IPS-18c (cell line): Measurements from ENCODE around the gene WFDC6.

Experiments
- H3K4me3 ChIP-seq: 2 replicates; pipeline ENCODE4 v1.7.0; 2013; ENCODE audit warnings: low read depth, mild to moderate bottlenecking, low read length, moderate library complexity; ENCODE audit not compliant: insufficient read depth
- H3K9me3 ChIP-seq: one replicate; pipeline ENCODE4 v1.6.1; 2013; ENCODE audit warnings: mild to moderate bottlenecking, low read length, moderate library complexity; ENCODE audit not compliant: control insufficient read depth, insufficient read depth

The WFDC6 gene

GRCh38 chr20:45496166-45496565 is 43.1 kb downstream of the WFDC6 start:
- no peaks in the 10 kb centered on the region for H3K9me3 ChIP-seq
- no peak overlapping the region for H3K4me3 ChIP-seq

DNA sequence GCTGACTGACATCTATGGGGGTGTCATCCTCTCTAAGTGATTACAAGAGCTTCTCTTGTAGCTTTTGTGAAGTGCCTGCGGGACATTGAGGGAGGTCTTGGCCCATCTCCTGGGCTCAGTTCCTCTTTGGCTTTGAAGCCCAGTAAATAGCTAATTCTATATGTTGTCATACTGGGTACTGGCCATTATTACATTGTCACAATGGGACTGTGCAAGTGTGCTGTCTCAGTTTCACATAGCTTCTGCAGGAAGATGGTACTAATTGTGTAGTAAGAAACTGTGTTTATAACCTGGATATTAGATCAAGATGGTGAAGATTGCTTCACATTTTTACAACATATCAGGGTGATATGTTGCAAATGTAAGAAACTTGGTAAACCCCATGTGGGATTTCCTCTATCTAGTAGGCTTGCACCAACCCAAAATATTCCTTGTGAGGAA is 43.8 kb downstream of the WFDC6 start:
- Histone ChIP-seq H3K4me3 (no peak overlapping the region), H3K9me3 (no peaks in the 10 kb centered on the region)

GRCh38 chr20:45489083-45489531 is 50.2 kb downstream of the WFDC6 start:
- Histone ChIP-seq H3K9me3 (no peaks in the 10 kb centered on the region), H3K4me3 (no peak overlapping the region)

DNA sequence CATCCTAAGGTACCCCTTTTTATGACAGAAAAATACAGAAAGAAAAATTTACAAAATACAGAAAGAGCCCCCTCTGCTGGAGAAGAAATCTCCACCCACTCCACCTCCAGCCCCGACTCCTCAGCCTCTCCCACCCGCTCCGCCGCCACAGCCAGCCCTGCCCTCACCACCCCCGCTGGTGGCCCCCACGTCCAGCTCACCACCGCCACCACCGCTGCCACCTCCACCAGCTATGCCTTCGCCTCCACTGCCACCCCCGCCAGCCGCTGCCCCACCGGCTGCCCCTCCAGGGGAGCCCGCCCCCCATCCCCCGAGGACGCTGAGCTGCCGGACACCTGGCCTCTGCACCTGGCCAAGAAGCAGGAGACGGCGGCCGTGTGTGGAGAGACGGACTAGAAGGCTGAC is 52.0 kb downstream of the WFDC6 start:
- no peaks in the 10 kb centered on the region for H3K9me3 ChIP-seq
- peak overlapping the region; percentile 28; the same call in 1 of the 2 replicates for H3K4me3 ChIP-seq

GRCh38 chr20:45485388-45485787 is 53.9 kb downstream of the WFDC6 start:
- Histone ChIP-seq H3K4me3 (no peak overlapping the region), H3K9me3 (peaks cover 2% of the 10 kb centered on the region)

GRCh38 chr20:45484676-45485075 is 54.6 kb downstream of the WFDC6 start:
- Histone ChIP-seq H3K9me3 (peaks cover 2% of the 10 kb centered on the region), H3K4me3 (no peak overlapping the region)
